Activated B cell treated with CpG ODN at 0.5 μM for 24 hours (primary cell): ENCODE measurements around the gene TMEM51. TPM values are rescaled to one million over a fixed set of nuclear protein-coding genes. Genes with fewer than 3 reads are reported as not detected.

Source experiments
- ATAC-seq: fragments of 200-7000 bp; cut with Tn5 transposase; one replicate; pipeline ENCODE4 v1.10.0; 2021; ENCODE audit warnings: low read depth, mild to moderate bottlenecking, moderate library complexity
- CTCF ChIA-PET: fragments of 350-600 bp; sonication (Branson Sonifier 250); formaldehyde crosslinking; loops from one replicate; lab custom pipeline; 2021; ENCODE audit warnings: antibody characterized with exemption; lab: Charles Lee
- POLR2A ChIA-PET: fragments of 350-600 bp; sonication (Branson Sonifier 250); formaldehyde crosslinking; loops from one replicate; lab custom pipeline; 2021; ENCODE audit warnings: antibody characterized with exemption; lab: Charles Lee
- DNase-seq: peaks from one replicate; pipeline ENCODE4 v3.0.0; 2022
- H3K27ac Mint-ChIP-seq: one replicate; pipeline ENCODE4 v1.8.0; 2020; ENCODE audit warnings: mixed read lengths
- H3K27me3 Mint-ChIP-seq: one replicate; pipeline ENCODE4 v1.8.0; 2021; ENCODE audit warnings: mixed read lengths
- H3K36me3 Mint-ChIP-seq: one replicate; pipeline ENCODE4 v1.8.0; 2021; ENCODE audit warnings: low read depth, mixed read lengths
- H3K4me1 Mint-ChIP-seq: one replicate; pipeline ENCODE4 v1.8.0; 2021; ENCODE audit warnings: mixed read lengths
- H3K4me3 Mint-ChIP-seq: one replicate; pipeline ENCODE4 v1.8.0; 2020; ENCODE audit warnings: mild to moderate bottlenecking, mixed read lengths
- H3K9me3 Mint-ChIP-seq: one replicate; pipeline ENCODE4 v1.8.0; 2020; ENCODE audit warnings: mixed read lengths
- intact Hi-C: fragments of 100-400 bp; cut with micrococcal nuclease; formaldehyde crosslinking; loops from one replicate; pipeline ENCODE4 v1.15.1; 2024
- total RNA-seq: library from RNA; stranded (reverse); gene quantifications from 2 replicates; pipeline ENCODE4 v1.2.3, GENCODE V29; 2022
- TF ChIP-seq, protein P1 (sequence below): fragments of 200-600 bp; IDR thresholded peaks from one replicate; pipeline ENCODE4 v1.8.0; 2022; ENCODE audit warnings: antibody characterized with exemption, mild to moderate bottlenecking

The TMEM51 gene
- total RNA-seq, 1 donor from 2014 or later: not detected

DNA sequence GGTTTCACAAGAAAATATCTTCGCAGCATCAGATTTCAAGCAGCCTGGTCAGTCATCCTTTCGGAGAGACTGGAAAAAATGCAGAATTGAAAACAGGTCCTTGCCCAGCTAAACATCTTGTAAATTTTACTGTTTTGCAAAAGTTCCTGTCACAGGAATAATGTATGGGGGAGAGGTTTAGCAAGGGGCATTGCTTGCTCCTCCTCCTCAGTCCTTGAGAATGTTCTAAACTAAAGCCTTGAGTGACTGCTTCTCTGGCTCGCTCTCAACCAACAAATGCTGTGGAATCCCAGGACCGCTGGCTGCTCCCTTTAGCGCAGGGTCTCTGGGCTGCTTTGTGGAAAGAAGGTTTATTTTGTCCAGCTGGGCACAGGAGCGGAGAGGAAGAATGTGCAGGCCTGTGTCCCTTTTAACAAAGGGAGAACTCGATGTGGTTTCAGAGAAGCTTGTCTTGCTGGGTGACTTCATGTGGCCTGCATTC is 59.8 kb downstream of the TMEM51 start:
- H3K4me3 Mint-ChIP-seq: no peak overlapping the region
- H3K36me3 Mint-ChIP-seq: no peaks in the 10 kb centered on the region
- ChIA-PET CTCF (no interaction called here), POLR2A (no interaction called here)
- ATAC-seq (no peak), DNase-seq (no peak)
- H3K27ac Mint-ChIP-seq: no peak overlapping the region
- no peaks in the 10 kb centered on the region for H3K4me1 Mint-ChIP-seq
- intact Hi-C loops: no loop called here
- no peaks in the 10 kb centered on the region for H3K9me3 Mint-ChIP-seq
- TF ChIP-seq, protein P1, sequence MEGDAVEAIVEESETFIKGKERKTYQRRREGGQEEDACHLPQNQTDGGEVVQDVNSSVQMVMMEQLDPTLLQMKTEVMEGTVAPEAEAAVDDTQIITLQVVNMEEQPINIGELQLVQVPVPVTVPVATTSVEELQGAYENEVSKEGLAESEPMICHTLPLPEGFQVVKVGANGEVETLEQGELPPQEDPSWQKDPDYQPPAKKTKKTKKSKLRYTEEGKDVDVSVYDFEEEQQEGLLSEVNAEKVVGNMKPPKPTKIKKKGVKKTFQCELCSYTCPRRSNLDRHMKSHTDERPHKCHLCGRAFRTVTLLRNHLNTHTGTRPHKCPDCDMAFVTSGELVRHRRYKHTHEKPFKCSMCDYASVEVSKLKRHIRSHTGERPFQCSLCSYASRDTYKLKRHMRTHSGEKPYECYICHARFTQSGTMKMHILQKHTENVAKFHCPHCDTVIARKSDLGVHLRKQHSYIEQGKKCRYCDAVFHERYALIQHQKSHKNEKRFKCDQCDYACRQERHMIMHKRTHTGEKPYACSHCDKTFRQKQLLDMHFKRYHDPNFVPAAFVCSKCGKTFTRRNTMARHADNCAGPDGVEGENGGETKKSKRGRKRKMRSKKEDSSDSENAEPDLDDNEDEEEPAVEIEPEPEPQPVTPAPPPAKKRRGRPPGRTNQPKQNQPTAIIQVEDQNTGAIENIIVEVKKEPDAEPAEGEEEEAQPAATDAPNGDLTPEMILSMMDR: no peak
- peaks cover 17% of the 10 kb centered on the region for H3K27me3 Mint-ChIP-seq

DNA sequence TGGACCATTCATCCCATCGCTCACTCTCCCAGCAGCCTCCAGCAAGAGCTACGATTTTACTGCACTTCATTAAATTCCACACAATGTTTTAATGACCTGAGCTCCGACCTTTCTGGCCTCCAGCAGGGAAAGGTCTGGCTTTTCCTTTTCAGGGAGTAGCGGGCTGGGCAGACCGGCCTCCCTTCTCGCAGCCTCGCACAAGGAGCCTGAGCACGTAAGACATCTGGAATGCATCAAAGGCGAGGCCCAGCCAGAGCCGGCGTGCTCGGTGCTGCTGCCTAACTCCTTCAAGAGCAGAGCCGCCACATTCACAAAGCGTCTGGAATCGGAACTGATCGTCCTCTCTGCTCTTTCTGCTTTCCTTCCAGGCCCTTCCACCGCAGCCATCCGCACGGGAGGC is 61.0 kb downstream of the TMEM51 start:
- ChIA-PET POLR2A (no interaction called here), CTCF (no interaction called here)
- TF ChIP-seq, protein P1: no peak
- no peak for ATAC-seq
- no peaks in the 10 kb centered on the region for H3K36me3 Mint-ChIP-seq
- H3K4me3 Mint-ChIP-seq: no peak overlapping the region
- H3K27me3 Mint-ChIP-seq: peaks cover 20% of the 10 kb centered on the region
- no peak overlapping the region for H3K27ac Mint-ChIP-seq
- no peaks in the 10 kb centered on the region for H3K4me1 Mint-ChIP-seq
- H3K9me3 Mint-ChIP-seq: no peaks in the 10 kb centered on the region
- DNase-seq: no peak
- intact Hi-C loops: no loop called here

DNA sequence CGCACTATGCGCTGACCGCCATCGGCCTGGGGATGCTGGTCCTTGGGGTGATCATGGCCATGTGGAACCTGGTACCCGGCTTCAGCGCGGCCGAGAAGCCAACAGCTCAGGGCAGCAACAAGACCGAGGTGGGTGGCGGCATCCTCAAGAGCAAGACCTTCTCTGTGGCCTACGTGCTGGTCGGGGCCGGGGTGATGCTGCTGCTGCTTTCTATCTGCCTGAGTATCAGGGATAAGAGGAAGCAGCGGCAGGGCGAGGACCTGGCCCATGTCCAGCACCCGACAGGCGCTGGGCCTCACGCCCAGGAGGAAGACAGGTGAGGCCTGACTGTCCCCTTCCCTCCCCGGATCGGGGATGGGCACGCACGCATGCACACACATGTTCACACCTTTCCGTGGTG is 61.6 kb downstream of the TMEM51 start:
- Mint-ChIP-seq H3K4me1 (no peaks in the 10 kb centered on the region), H3K9me3 (no peaks in the 10 kb centered on the region), H3K27ac (no peak overlapping the region), H3K27me3 (peaks cover 19% of the 10 kb centered on the region), H3K36me3 (no peaks in the 10 kb centered on the region), H3K4me3 (no peak overlapping the region)
- POLR2A ChIA-PET: no interaction called here
- no peak for DNase-seq
- no peak for ATAC-seq
- TF ChIP-seq, protein P1: no peak
- CTCF ChIA-PET: no interaction called here
- intact Hi-C loops: no loop called here

DNA sequence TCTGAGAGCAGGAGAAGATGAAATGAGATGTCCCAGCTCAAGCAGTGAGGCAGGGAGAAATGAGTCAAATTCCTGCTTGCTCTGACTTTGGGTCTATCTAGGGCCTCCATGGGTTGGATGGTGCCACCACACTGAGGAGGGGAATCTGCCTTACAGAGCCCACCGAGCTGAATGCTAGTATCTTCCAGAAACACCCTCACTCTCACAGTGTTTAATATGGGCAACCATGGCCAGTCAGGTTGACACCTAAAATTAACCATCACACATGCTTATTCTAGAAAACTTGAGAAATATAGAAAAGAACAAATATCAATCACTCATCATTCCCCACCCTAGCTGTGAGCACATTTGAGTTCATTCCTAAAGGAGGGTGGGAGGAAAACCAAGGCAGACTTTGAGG is 64.1 kb downstream of the TMEM51 start:
- intact Hi-C loops: no loop called here

DNA sequence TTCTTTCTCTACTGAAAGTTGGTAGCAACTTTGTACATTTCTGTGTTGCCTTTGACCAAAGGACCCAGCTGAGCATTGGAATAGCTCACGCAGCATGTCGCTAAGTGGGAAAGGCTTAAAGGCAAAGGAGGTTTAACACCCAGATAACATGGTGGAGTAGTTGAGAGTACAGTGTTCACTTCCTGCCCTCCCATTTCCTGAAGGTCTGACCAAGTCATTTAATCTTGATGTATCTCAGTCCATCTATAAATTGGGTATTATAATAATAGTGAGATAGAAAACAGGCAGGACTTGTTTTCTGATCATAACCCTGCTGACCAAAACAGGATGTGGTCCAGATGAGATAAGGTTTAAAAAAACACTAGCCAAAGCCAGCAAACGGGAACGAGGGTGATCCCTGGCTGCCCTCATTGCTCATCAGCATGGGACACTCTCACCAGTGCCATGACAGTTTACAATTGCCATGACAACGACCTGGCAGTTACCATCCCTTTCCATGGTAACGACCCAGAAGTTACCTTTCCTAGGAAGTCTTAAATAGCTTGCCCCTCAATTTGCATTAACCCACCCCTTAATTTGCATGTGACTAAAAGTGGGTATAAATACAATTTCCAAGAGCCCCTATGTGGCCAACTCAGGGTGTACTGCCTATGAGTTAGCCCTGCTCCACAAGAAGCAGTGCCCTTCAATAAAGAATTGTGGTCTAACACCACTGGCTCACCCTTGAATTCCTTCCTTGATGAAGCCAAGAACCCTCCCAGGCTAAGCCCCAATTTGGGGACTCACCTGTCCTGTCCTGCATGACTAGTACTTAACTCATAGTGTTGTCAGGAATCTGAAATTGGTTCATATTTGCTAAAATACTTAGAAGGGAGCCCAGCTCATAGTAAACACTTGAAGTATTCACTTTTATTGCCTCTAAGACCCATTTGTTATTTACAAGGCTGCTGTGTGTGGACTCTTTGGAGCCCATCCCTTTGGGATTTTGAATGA is 65.0 kb downstream of the TMEM51 start:
- H3K4me3 Mint-ChIP-seq: no peak overlapping the region
- H3K36me3 Mint-ChIP-seq: no peaks in the 10 kb centered on the region
- ChIA-PET POLR2A (no interaction called here), CTCF (no interaction called here)
- H3K27me3 Mint-ChIP-seq: peaks cover 15% of the 10 kb centered on the region
- TF ChIP-seq, protein P1: no peak
- no peaks in the 10 kb centered on the region for H3K4me1 Mint-ChIP-seq
- intact Hi-C loops: no loop called here
- ATAC-seq: no peak
- DNase-seq: no peak
- H3K27ac Mint-ChIP-seq: no peak overlapping the region
- H3K9me3 Mint-ChIP-seq: no peaks in the 10 kb centered on the region

More for the DNA sequence above, 64.1 kb downstream of the TMEM51 start:
- CTCF ChIA-PET: no interaction called here
- TF ChIP-seq, protein P1: no peak
- Mint-ChIP-seq H3K36me3 (no peaks in the 10 kb centered on the region), H3K4me1 (no peaks in the 10 kb centered on the region), H3K9me3 (no peaks in the 10 kb centered on the region), H3K27me3 (peaks cover 12% of the 10 kb centered on the region), H3K27ac (no peak overlapping the region), H3K4me3 (no peak overlapping the region)
- POLR2A ChIA-PET: no interaction called here
- ATAC-seq (no peak), DNase-seq (no peak)
